B cell (primary cell): Measurements from ENCODE around the gene LRRC7.

ENCODE experiments used
- EZH2 ChIP-seq: IDR thresholded peaks from 2 replicates; pipeline ENCODE4 v1.6.1; 2012; ENCODE audit warnings: borderline replicate concordance, low read depth, mild to moderate bottlenecking, moderate library complexity, low read length; ENCODE audit not compliant: insufficient read depth, poor library complexity, severe bottlenecking
- TF ChIP-seq, protein P1 (sequence below): fragments of 200-600 bp; IDR thresholded peaks from one replicate; pipeline ENCODE4 v1.8.0; 2022; ENCODE audit warnings: antibody characterized with exemption, mild to moderate bottlenecking

GRCh38 chr1:69943030-69943429 is 375.3 kb downstream of the LRRC7 start:
- TF ChIP-seq, protein P1, sequence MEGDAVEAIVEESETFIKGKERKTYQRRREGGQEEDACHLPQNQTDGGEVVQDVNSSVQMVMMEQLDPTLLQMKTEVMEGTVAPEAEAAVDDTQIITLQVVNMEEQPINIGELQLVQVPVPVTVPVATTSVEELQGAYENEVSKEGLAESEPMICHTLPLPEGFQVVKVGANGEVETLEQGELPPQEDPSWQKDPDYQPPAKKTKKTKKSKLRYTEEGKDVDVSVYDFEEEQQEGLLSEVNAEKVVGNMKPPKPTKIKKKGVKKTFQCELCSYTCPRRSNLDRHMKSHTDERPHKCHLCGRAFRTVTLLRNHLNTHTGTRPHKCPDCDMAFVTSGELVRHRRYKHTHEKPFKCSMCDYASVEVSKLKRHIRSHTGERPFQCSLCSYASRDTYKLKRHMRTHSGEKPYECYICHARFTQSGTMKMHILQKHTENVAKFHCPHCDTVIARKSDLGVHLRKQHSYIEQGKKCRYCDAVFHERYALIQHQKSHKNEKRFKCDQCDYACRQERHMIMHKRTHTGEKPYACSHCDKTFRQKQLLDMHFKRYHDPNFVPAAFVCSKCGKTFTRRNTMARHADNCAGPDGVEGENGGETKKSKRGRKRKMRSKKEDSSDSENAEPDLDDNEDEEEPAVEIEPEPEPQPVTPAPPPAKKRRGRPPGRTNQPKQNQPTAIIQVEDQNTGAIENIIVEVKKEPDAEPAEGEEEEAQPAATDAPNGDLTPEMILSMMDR: no peak
- TF ChIP-seq EZH2: no peak
